GM20431 (cell line): ENCODE measurements around the gene ALKBH3.

ENCODE experiments used
- in situ Hi-C: fragments of 300-500 bp; cut with MseI, MboI; formaldehyde crosslinking; loops from one replicate; pipeline ENCODE4 v1.15.0; 2020; ENCODE audit warnings: low sequenced_read_pairs; ENCODE audit not compliant: unreplicated experiment

The ALKBH3 gene

DNA sequence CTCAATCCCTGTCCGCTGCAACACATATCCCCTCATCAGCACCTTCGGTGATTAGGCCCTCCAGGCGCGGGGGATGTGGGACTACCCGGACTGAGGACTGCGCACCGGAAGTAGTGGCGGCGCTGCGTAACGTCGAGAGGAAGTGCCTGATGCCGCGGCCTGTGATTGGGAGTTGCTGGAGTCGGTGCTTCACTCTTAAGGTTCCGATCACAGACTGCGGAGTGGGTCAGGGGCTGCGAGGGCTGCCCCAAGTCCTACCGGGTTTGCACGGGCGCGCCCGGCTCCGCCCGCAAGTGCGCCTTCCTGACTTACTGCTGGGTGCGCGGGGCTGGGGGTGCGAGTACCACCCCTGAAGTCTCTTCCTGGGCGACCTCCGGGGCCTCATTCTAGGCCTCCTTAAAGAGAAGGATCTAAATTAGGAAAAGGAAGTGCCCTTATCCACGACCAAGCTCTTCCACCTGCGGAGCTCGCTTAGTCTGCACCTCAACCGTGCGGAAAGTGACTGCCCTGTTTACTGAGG is at the start of gene ALKBH3:
TSS of gene ALKBH3 (plus strand) at position 192 of the 520 bp plus-strand sequence. CDS start 1,822 bp downstream, outside the sequence.
- in situ Hi-C loops: no loop called here

- in situ Hi-C loops: no loop called here
Observed at GRCh38 chr11:43830928-43831440, 49.6 kb upstream of the ALKBH3 start.

- in situ Hi-C loops: no loop called here
Observed at GRCh38 chr11:43832536-43832935, 48.1 kb upstream of the ALKBH3 start.

DNA sequence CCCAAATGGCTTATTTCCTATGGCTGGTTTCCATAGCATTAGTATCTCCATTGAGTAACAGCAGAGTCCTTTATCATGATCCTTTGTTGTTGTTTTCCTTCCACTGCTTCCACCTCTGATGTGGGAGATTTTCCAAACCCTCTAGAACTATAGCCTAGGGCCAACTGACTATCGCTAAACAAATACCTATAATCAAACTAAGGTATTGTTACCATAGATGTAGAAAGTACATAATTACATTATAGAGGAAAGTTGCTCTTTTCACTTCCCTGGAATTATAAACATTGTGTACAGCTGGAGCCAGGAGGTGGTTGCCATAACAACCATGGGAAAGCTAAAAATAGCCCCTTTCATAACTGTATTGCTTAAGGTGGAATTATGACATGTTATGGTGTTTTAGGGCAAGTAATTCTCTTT is 47.0 kb upstream of the ALKBH3 start:
- in situ Hi-C loops: no loop called here

DNA sequence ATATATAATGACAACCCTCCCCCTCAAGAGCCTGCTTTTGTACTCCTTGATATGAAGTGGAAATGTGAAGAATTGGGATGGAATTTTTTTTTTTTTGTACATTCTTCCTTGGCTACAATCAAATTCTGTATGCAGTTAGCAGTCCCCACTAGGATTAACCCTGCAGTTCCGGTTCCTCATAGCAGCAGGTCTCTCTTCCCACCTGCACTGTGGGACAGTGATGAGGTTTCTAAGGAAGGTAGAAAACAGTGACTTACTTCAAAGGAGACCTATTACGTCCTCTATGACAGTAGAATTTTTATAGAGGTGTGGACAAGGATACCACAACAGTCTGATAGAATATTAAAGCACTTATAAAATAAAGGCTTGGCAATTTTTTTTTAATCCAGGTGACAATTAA is 46.3 kb upstream of the ALKBH3 start:
- in situ Hi-C loops: no loop called here

GRCh38 chr11:43835104-43835503 is 45.5 kb upstream of the ALKBH3 start:
- in situ Hi-C loops: no loop called here

DNA sequence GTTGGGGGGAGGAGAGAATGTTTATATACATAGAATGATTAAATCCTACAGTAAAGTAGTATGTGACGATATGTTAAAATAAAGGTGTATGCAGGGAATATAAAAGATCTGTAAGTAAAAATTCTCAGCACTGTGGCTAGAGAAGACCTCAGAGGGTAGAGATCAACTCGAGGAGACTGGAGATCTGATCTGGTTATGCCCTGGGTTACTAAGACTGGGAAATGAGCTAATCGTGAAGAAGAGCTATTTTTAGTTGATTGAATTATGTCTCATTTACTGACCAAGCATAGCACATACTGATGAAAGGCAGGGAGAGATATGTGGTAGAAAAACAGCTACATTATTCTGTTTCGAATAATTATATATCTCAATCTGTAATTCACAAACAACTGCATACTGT is 42.8 kb upstream of the ALKBH3 start:
- in situ Hi-C loops: no loop called here

DNA sequence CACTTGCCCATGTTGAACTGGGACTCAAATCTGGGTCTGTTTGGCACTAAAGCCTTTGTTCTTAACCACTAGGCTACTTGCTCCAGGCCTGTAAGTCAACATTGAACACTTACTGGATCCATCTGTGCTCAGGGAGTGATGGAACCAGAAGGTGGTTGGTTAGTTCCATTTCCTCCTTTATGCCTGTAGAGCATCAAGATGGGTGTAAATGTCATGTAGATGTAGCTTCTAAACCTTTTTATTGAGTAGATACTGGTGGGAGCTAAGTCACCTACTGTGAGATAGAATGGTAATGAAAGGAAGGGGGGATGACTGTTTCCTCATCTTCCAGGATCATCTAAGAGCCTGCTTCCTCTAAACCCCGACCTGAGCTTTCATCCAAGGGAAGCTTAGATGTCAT is 38.6 kb upstream of the ALKBH3 start:
- in situ Hi-C loops: no loop called here

DNA sequence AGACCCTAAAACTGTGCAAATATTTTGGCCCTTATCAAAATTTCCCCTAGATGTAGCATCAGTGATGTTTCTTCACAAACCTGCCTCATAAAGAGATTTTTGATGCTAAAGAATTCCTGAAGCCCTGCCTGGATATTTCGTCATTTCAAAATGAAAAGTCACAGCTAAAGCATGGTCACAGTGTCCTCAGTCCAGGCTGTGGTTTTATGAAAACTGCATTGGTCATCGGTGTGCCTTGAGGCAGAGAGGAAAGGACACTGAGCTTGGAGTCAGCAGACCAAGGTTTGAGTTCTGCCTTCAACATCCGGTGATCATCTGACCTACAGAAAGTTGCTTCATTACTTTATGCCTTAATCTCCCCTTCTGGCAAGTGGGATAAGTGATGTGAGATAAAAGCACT is 34.8 kb upstream of the ALKBH3 start:
- in situ Hi-C loops: no loop called here

- in situ Hi-C loops: no loop called here
Observed at GRCh38 chr11:43852057-43852636, 28.5 kb upstream of the ALKBH3 start.

GRCh38 chr11:43853781-43854180 is 26.9 kb upstream of the ALKBH3 start:
- in situ Hi-C loops: no loop called here

- in situ Hi-C loops: no loop called here
Observed at GRCh38 chr11:43856993-43857392, 23.6 kb upstream of the ALKBH3 start.

DNA sequence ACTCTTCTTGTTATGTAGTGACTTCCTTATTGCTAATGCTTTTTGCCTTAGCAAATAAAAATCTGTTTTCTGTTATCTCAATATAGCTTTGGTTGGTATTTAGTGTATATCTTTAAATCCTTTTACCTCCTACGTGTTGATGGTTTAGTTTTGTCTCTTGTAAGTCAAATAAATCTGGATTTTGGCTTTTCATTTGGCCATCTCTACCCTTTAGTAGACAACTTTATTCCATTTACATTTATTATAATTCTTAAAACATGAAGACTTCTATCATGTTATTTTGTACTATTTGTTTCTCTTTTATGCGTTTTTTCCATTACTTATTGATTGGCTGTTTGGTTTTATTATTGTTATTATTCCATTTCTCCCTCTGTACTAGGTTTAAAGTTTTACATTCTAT is 19.5 kb upstream of the ALKBH3 start:
- in situ Hi-C loops: no loop called here

GRCh38 chr11:43866520-43866919 is 14.1 kb upstream of the ALKBH3 start:
- in situ Hi-C loops: no loop called here

GRCh38 chr11:43866969-43867368 is 13.7 kb upstream of the ALKBH3 start:
- in situ Hi-C loops: no loop called here

DNA sequence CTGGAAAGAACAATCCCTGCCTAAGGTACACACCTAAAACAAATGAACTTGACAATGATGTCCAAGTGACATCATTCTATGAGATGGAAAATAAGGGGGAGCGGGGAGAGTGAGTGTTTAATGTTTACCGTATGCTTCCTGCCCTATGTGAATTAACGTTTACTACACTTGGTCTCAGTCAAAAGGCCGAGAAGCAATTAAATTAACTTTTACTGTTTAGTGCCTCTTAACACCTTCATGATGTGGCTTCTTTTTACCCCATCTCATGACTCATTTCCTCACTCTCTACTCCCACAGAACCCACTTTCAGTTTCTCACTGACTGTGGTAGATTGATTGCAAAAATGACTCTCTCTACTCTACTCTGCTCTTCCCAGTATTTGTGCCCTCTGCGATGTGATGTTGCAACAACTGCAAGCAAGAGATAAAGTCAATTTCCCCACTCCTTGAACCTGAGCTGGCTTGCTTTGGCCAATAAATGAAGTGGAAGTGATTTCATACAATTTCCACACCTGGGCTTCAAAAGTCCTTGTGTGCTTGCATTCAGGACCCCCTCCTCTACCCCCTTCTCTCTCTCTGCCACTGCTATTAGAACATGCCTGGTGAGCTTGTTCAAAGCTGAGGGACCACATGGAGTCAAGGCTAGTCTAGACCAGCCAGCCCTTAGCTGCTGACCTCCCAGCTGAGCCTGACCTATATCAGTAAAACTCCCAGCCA is 11.6 kb upstream of the ALKBH3 start:
- in situ Hi-C loops: no loop called here

DNA sequence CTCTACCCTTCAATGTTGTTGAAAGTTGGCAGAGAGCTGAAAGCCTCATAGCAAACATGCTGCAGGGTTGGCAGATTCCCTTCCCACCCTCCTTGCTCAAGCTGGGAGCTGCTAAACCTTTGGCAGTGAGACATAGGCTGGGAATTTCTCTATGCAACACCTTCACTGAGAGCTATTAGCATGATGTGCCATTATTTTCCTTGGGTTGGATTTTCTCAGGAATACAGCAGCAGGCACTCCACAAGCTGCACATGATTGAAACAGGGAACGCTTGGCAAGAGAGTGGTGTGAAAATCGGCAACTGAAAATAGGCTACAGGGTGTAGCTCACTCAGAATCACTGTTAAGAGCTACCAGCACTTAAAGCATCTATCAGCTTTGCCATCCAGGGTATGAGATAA is 9.6 kb upstream of the ALKBH3 start:
- in situ Hi-C loops: no loop called here

- in situ Hi-C loops: no loop called here
Observed at GRCh38 chr11:43872995-43873394, 7.6 kb upstream of the ALKBH3 start.

GRCh38 chr11:43874078-43874477 is 6.6 kb upstream of the ALKBH3 start:
- in situ Hi-C loops: no loop called here

GRCh38 chr11:43874738-43875137 is 5.9 kb upstream of the ALKBH3 start:
- in situ Hi-C loops: no loop called here

DNA sequence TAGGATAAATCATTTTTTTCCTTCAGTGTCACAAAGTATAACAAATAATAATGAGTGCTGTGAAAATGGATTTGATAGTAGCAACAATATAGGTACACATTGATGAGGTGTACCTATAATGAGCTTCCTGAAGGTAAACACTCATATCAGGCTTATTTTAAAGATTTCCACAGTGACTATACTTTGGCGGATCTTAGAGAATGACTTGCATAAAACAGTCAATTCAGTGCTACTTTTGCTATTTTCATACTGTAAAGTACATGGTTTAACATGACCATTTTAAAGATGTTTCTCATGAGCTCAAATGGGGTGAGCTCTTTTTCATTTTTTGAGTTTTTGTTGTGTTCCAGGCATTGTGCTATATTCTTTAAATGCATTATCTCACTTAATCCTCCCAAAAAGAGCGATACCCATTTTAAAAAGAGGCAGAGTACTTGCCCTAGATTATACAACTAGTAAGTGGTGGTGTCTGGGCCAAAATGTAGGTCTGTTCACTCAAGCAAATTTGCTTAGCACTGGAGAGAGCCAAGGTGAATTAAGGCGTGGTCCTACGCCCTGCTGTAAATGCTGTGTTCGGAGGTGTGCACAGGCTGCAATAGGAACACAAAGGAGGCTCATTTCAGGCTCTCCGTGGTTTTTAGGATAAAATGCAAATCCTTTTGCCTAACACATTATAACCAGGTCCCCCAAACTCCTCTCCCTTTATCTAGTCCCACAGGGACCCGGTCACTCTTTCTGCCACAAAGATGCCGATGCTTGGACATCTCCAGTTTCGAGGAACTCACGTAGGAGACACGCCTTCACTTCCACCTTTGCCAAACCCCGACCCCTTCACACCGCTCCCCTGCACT is 617 bp upstream of the ALKBH3 start:
- in situ Hi-C loops: no loop called here
